ENCODE measurements around the gene STXBP5.

GRCh38 chr6:147159536-147160374 lies 44.5 kb upstream of the STXBP5 start:
- TF ChIP-seq CTCF (conservative IDR thresholded peaks at IDR 0.05): no peak
- no peak for TF ChIP-seq ZFX (IDR thresholded peaks at IDR 0.05)
